ENCODE measurements around the gene ADARB2. TPM values are rescaled to one million over a fixed set of nuclear protein-coding genes. Genes with fewer than 3 reads are reported as not detected.

The ADARB2 gene
- total RNA-seq, 6 donors from 2014 or later: 0.69 to 5.2 (median 1.8) TPM

DNA sequence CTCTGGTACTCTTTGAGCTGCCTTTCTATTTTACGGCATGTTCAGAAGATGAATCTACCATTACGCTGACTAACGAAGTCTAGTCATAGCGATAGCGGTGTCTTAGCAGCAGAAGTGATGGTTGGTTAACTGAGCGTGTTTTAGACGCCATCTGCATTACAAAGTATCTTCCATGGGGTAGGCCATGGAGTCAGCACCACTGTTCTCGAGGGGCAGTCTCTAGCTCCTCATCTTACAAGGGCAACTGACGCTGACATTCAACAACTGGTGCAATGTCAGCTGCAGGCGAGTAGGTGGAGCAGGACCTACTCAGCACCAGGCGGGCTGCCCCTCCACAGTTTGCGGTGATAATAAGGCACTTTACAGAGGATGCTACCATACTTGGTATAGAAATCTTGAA, 88.7 kb downstream of the ADARB2 start:
- no peak overlapping the region for H3K27ac ChIP-seq
- no peaks in the 10 kb centered on the region for H3K27me3 ChIP-seq
- 84 to 90% methylated on average over 12 of the region's 12 CpGs for WGBS, 2 donors
- H3K4me3 ChIP-seq: no peak overlapping the region
- no peaks in the 10 kb centered on the region for H3K4me1 ChIP-seq
- no peak for TF ChIP-seq CTCF (IDR thresholded peaks at IDR 0.05)
- TF ChIP-seq EP300 (IDR thresholded peaks at IDR 0.05): no peak
- TF ChIP-seq POLR2A (IDR thresholded peaks at IDR 0.05): no peak
- no peak for TF ChIP-seq POLR2AphosphoS5 (IDR thresholded peaks at IDR 0.05)
- no peaks in the 10 kb centered on the region for H3K36me3 ChIP-seq
- H3K9me3 ChIP-seq: no peaks in the 10 kb centered on the region
- DNase-seq: no peak
- no peak for ATAC-seq (ENCODE audit: low FRiP score in 2 of 2)

DNA sequence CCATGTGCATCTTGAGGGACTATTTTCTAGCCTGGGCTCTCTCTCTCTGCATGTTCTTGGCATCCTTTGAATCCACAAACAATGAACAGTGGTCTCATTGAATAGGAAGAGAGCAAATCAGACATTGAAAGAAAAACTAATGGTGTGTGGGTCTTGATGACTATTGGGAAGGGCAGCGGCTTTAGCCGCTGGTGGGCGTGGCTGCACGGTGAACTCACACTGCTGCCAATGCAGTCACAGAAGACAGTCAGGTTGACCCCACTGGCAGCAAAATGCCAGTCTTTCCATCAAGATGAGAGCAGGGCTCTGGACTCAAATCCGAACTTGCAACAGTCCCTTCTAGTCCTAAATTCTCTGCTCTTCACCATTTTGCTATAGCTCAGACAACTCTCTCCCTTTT, 91.0 kb downstream of the ADARB2 start:
- no peak for TF ChIP-seq POLR2A (IDR thresholded peaks at IDR 0.05)

DNA sequence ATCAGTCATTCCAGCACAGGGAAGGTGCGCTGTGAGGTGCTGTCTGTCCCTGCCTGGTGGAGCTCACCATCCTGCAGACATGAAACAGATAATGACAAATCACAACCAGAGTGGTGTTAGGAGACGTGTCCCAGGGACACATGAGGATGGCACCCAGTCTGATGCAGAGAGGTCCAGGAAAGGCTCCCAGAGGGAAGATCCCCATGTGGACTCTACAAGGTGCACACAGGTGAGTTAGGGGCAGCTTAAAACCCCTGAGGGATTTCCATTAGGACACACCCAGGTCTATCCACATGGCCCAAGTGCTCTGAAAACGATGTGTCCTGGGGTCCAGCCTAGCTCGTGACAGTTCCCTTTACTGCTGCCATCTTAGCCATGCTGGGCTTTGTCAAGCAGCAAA, 91.4 kb downstream of the ADARB2 start:
- H3K9me3 ChIP-seq: no peaks in the 10 kb centered on the region
- ATAC-seq (ENCODE audit: low FRiP score in 2 of 2) (no peak), DNase-seq (no peak)
- no peaks in the 10 kb centered on the region for H3K4me1 ChIP-seq
- no peaks in the 10 kb centered on the region for H3K27me3 ChIP-seq
- no peak overlapping the region for H3K4me3 ChIP-seq
- TF ChIP-seq POLR2AphosphoS5 (IDR thresholded peaks at IDR 0.05) (no peak), CTCF (IDR thresholded peaks at IDR 0.05) (no peak), EP300 (IDR thresholded peaks at IDR 0.05) (no peak)
- 66 to 74% methylated on average over 3 to 4 of the region's 4 CpGs for WGBS, 2 donors
- no peak overlapping the region for H3K27ac ChIP-seq
- H3K36me3 ChIP-seq: no peaks in the 10 kb centered on the region

More for the DNA sequence above, 91.0 kb downstream of the ADARB2 start:
- WGBS, 2 donors: 64 to 74% methylated on average over 5 of the region's 5 CpGs
- ATAC-seq (ENCODE audit: low FRiP score in 2 of 2) (no peak), DNase-seq (no peak)
- Histone ChIP-seq H3K36me3 (no peaks in the 10 kb centered on the region), H3K4me1 (no peaks in the 10 kb centered on the region), H3K27me3 (no peaks in the 10 kb centered on the region), H3K9me3 (no peaks in the 10 kb centered on the region), H3K27ac (no peak overlapping the region), H3K4me3 (no peak overlapping the region)

DNA sequence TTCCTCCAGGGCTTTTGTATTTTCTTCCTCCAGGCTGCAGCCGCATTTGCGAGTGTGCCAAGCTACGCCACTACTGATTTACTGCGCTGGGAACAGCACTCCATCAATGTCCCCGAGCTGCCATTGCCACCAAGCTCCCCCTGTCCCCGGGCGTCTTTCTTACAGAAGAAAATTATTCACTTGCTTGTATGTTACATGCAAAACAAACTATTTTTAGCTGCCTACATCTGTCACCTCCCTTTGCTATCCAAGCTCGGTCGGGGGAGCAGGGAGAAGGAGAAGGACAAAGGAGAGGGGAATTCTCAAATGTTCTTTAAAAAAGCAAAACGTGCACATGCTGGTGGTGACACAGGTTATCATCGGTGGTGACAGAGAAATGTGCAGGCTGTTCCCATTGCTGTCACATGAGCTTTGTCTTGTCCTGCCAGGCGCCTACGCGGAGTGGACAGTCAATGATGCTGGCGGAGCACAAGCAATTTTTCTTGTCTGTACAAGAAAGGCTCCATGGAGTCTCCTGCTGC, 93.1 kb downstream of the ADARB2 start:
- ATAC-seq (ENCODE audit: low FRiP score in 2 of 2): no peak
- Histone ChIP-seq H3K4me3 (no peak overlapping the region), H3K4me1 (no peaks in the 10 kb centered on the region), H3K27ac (no peak overlapping the region), H3K27me3 (no peaks in the 10 kb centered on the region), H3K9me3 (no peaks in the 10 kb centered on the region), H3K36me3 (no peaks in the 10 kb centered on the region)
- TF ChIP-seq CTCF (IDR thresholded peaks at IDR 0.05): no peak
- DNase-seq: no peak
- 55 to 56% methylated on average over 15 of the region's 15 CpGs for WGBS, 2 donors

GRCh38 chr10:1643908-1644179, 93.5 kb downstream of the ADARB2 start:
- Histone ChIP-seq H3K27me3 (no peaks in the 10 kb centered on the region), H3K4me1 (no peaks in the 10 kb centered on the region), H3K9me3 (no peaks in the 10 kb centered on the region), H3K36me3 (no peaks in the 10 kb centered on the region), H3K27ac (no peak overlapping the region), H3K4me3 (no peak overlapping the region)
- no peak for TF ChIP-seq EP300 (IDR thresholded peaks at IDR 0.05)
- no peak for TF ChIP-seq POLR2A (IDR thresholded peaks at IDR 0.05)
- no peak for TF ChIP-seq POLR2AphosphoS5 (IDR thresholded peaks at IDR 0.05)
- TF ChIP-seq CTCF (IDR thresholded peaks at IDR 0.05): no peak
- 53 to 66% methylated on average over 9 of the region's 9 CpGs for WGBS, 2 donors
- DNase-seq (no peak), ATAC-seq (ENCODE audit: low FRiP score in 2 of 2) (no peak)
